Measurements from ENCODE around the gene TBL1X. TPM values are rescaled to one million over a fixed set of nuclear protein-coding genes. Genes with fewer than 3 reads are reported as not detected.

TBL1X gene
- total and polyA plus RNA-seq, 2 donors (not counting 3 experiments of a cell fraction or from before 2014, with no cell fraction given): 8.7 to 25.3 TPM

GRCh38 chrX:9569876-9570301 is 105.0 kb downstream of the TBL1X start:
- H3K27me3 ChIP-seq (ENCODE audit: control insufficient read depth in 2 of 2, insufficient read depth in 2 of 2, low read length in 2 of 2): no peaks in the 10 kb centered on the region
- peaks cover 15% of the 10 kb centered on the region for H3K4me1 ChIP-seq (ENCODE audit: control insufficient read depth, extremely low read depth, insufficient read depth, low read length)
- intact Hi-C loops (cut with micrococcal nuclease) (no loop called here), dilution Hi-C loops (cut with MboI; ENCODE audit: extremely low pct_ligation_motif_present, low sequenced_read_pairs) (no loop called here)
- no peaks in the 10 kb centered on the region for H4K20me1 ChIP-seq (replicated peaks; ENCODE audit: control insufficient read depth, extremely low read depth, insufficient read depth, low read length)
- FAIRE-seq (peak; percentile 37), DNase-seq (ENCODE audit: low read depth, low spot score) (no peak)
- H3K4me2 ChIP-seq (ENCODE audit: insufficient read depth, low read length): no peak overlapping the region
- no peak overlapping the region for H3K4me3 ChIP-seq (replicated peaks in 1 of 3; ENCODE audit: insufficient read depth in 1 of 3, low read depth in 1 of 3, low read length in 3 of 3)
- TF ChIP-seq MYC (IDR thresholded peaks at IDR 0.05; ENCODE audit: low read depth, low read length): no peak
- TF ChIP-seq GATA2 (IDR thresholded peaks at IDR 0.05; ENCODE audit: insufficient read depth, insufficient read length, low read depth, low read length): no peak
- no peak for TF ChIP-seq POLR2AphosphoS5 (IDR thresholded peaks at IDR 0.05; ENCODE audit: insufficient read depth, low read depth, low read length)
- no peak for TF ChIP-seq POLR2A (IDR thresholded peaks at IDR 0.05; ENCODE audit: low read depth, low read length)
- no peak for TF ChIP-seq JUN (IDR thresholded peaks at IDR 0.05; ENCODE audit: borderline replicate concordance, insufficient read depth, insufficient read length, low read depth)
- no peak for TF ChIP-seq MAX (IDR thresholded peaks at IDR 0.05; ENCODE audit: insufficient read depth, insufficient read length)
- TF ChIP-seq CTCF (IDR thresholded peaks at IDR 0.05; ENCODE audit: extremely low read depth in 1 of 2, insufficient read depth in 1 of 2, low read depth in 1 of 2, low read length in 2 of 2): no peak
- no peak for TF ChIP-seq FOS (IDR thresholded peaks at IDR 0.05; ENCODE audit: borderline replicate concordance, insufficient read depth, low read length)
- no peak for TF ChIP-seq EZH2 (IDR thresholded peaks at IDR 0.05; ENCODE audit: borderline replicate concordance, low read depth, low read length, severe bottlenecking)
- no peak overlapping the region for H3K9ac ChIP-seq (replicated peaks; ENCODE audit: extremely low read depth, insufficient read depth, low read length)
- BruUV-seq (replicated peaks): no TSS peak
- H3K9me1 ChIP-seq (replicated peaks; ENCODE audit: control insufficient read depth, extremely low read depth, insufficient read depth, low read length): no peaks in the 10 kb centered on the region
- peaks cover 5% of the 10 kb centered on the region for H3K79me2 ChIP-seq (ENCODE audit: control insufficient read depth, insufficient read depth, low read length)
- no peak overlapping the region for H2AFZ ChIP-seq (ENCODE audit: low read depth, low read length)
- no peaks in the 10 kb centered on the region for H3K9me3 ChIP-seq (replicated peaks; ENCODE audit: control insufficient read depth, insufficient read depth, low read length)
- ChIA-PET POLR2A (no interaction called here), CTCF (no interaction called here)
- no peak overlapping the region for H3K27ac ChIP-seq (ENCODE audit: insufficient read depth, low read depth, low read length)
- H3K36me3 ChIP-seq (ENCODE audit: control insufficient read depth in 2 of 2, extremely low read depth in 1 of 2, insufficient read depth in 2 of 2, low read length in 2 of 2): no peaks in the 10 kb centered on the region

All from endothelial cell of umbilical vein (primary cell).